HCT116 (cell line): ENCODE measurements around the gene DELE1. TPM values are rescaled to one million over a fixed set of nuclear protein-coding genes. Genes with fewer than 3 reads are reported as not detected.

Source experiments
- ATAC-seq: fragments of 200-7000 bp; cut with Tn5 transposase; 2 replicates; pipeline ENCODE4 v1.9.1; 2020; ENCODE audit warnings: mild to moderate bottlenecking, moderate library complexity
- BruUV-seq: library from RNA; stranded (reverse); fragments of 400-500 nt; replicated peaks from 2 replicates; lab custom pipeline; 2021; lab: Mats Ljungman, UMichigan
- CTCF ChIA-PET: fragments of 300-600 bp; sonication (Branson Sonifier 250); formaldehyde crosslinking; loops from one replicate; lab custom pipeline; 2021; ENCODE audit warnings: antibody characterized with exemption; lab: Charles Lee
- POLR2A ChIA-PET: fragments of 300-600, 350-600 bp; sonication (Branson Sonifier 250); formaldehyde crosslinking; loops from one replicate; lab custom pipeline; 2021; ENCODE audit warnings: antibody characterized with exemption; lab: Charles Lee
- RAD21 ChIA-PET, 2 experiments: fragments of 300-600 bp; sonication (Branson Sonifier 250); formaldehyde crosslinking; loops; one replicate each; lab custom pipeline; 2023; ENCODE audit warnings: low total read pairs in 2 of 2; ENCODE audit not compliant: uncharacterized antibody in 2 of 2, unreplicated experiment in 2 of 2, low non-redundant PET in 1 of 2; lab: Charles Lee
- DNase-seq: peaks from one replicate; pipeline ENCODE4 v3.0.0-alpha.2; 2010; ENCODE audit warnings: low read depth, low spot score
- H2AFZ ChIP-seq: fragments of 200-600 bp; shearing (Covaris generic), sonication (generic); 2 replicates; pipeline ENCODE4 v1.6.1; 2017; ENCODE audit warnings: low read depth, mixed run types, mixed read lengths, antibody characterized with exemption, low read length; ENCODE audit not compliant: poor library complexity, severe bottlenecking
- H3K27ac ChIP-seq: 2 replicates; pipeline ENCODE4 v1.5.1; 2012; ENCODE audit warnings: low read depth, low read length
- H3K27me3 ChIP-seq: fragments of 200-600 bp; sonication (generic); 2 replicates; pipeline ENCODE4 v1.6.1; 2016; ENCODE audit warnings: mixed run types, low read length, mixed read lengths; ENCODE audit not compliant: insufficient read depth
- H3K36me3 ChIP-seq, 2 experiments: fragments of 200-500 bp in 1 of 2; fragments of 200-600 bp in 1 of 2; sonication (Bioruptor generic) in 1 of 2; sonication (generic) in 1 of 2; 2 replicates each; pipeline versions ENCODE4 v1.5.1 to v1.6.1; 2014 to 2016; ENCODE audit warnings: low read length in 2 of 2, inconsistent platforms in 1 of 2, mixed read lengths in 1 of 2, mixed run types in 1 of 2; ENCODE audit not compliant: insufficient read depth in 2 of 2, control insufficient read depth in 1 of 2
- H3K4me1 ChIP-seq, 2 experiments: fragments of 200-600 bp in 1 of 2; sonication (generic) in 1 of 2; 2 replicates each; pipeline versions ENCODE4 v1.5.1 to v1.6.1; 2012 to 2017; ENCODE audit warnings: low read length in 2 of 2, inconsistent platforms in 1 of 2, mild to moderate bottlenecking in 1 of 2, mixed read lengths in 1 of 2, mixed run types in 1 of 2, moderate library complexity in 1 of 2; ENCODE audit not compliant: insufficient read depth in 2 of 2, control insufficient read depth in 1 of 2
- H3K4me2 ChIP-seq: fragments of 200-600 bp; sonication (generic); 2 replicates; pipeline ENCODE4 v1.6.1; 2017; ENCODE audit warnings: mixed run types, low read length, mixed read lengths
- H3K4me3 ChIP-seq, 2 experiments: fragments of 200-600 bp in 1 of 2; sonication (generic) in 1 of 2; replicated peaks in 1 of 2; 2 replicates each; pipeline ENCODE4 v1.5.1; 2011 to 2016; ENCODE audit warnings: low read length in 2 of 2, control low read depth in 1 of 2, low read depth in 1 of 2, mild to moderate bottlenecking in 1 of 2, mixed read lengths in 1 of 2, mixed run types in 1 of 2
- H3K79me2 ChIP-seq: fragments of 200-600 bp; sonication (generic); 2 replicates; pipeline ENCODE4 v1.6.1; 2017; ENCODE audit warnings: mild to moderate bottlenecking, mixed run types, low read length, moderate library complexity, mixed read lengths; ENCODE audit not compliant: insufficient read depth
- H3K9ac ChIP-seq: fragments of 200-600 bp; sonication (generic); 2 replicates; pipeline ENCODE4 v1.6.1; 2016; ENCODE audit warnings: low read length, mixed read lengths
- H3K9me2 ChIP-seq: fragments of 200-600 bp; sonication (generic), shearing (Covaris generic); 2 replicates; pipeline ENCODE4 v1.6.1; 2017; ENCODE audit warnings: mixed run types, mild to moderate bottlenecking, moderate library complexity; ENCODE audit not compliant: insufficient read depth
- H3K9me3 ChIP-seq, 2 experiments: fragments of 200-500 bp in 1 of 2; fragments of 200-600 bp in 1 of 2; sonication (Bioruptor generic) in 1 of 2; sonication (generic) in 1 of 2; 2 replicates each; pipeline ENCODE4 v1.6.1; 2014 to 2017; ENCODE audit warnings: low read length in 2 of 2, mixed read lengths in 2 of 2, inconsistent platforms in 1 of 2, low read depth in 1 of 2, mild to moderate bottlenecking in 1 of 2, mixed run types in 1 of 2, moderate library complexity in 1 of 2; ENCODE audit not compliant: control insufficient read depth in 1 of 2, insufficient read depth in 1 of 2
- H4K20me1 ChIP-seq: fragments of 200-600 bp; sonication (generic), shearing (Covaris generic); 2 replicates; pipeline ENCODE4 v1.6.1; 2017; ENCODE audit warnings: mixed run types, mild to moderate bottlenecking, moderate library complexity; ENCODE audit not compliant: insufficient read depth
- CEBPB ChIP-seq: IDR thresholded peaks from 2 replicates; pipeline ENCODE4 v1.6.1; 2012; ENCODE audit warnings: low read depth
- EGR1 ChIP-seq: IDR thresholded peaks from 2 replicates; pipeline ENCODE4 v1.6.1; 2012; ENCODE audit warnings: low read depth
- SIN3A ChIP-seq: IDR thresholded peaks from 2 replicates; pipeline ENCODE4 v1.6.1; 2012; ENCODE audit warnings: low read depth
- SP1 ChIP-seq: IDR thresholded peaks from 2 replicates; pipeline ENCODE4 v1.6.1; 2012; ENCODE audit warnings: low read depth
- YY1 ChIP-seq: IDR thresholded peaks from 2 replicates; pipeline ENCODE4 v1.6.1; 2011; ENCODE audit warnings: low read length, low read depth, moderate library complexity, mild to moderate bottlenecking; ENCODE audit not compliant: insufficient replicate concordance; ENCODE audit errors: extremely low read depth
- intact Hi-C: fragments of 100-400 bp; cut with micrococcal nuclease; formaldehyde crosslinking; loops from 2 replicates; pipeline ENCODE4 v1.10.0; 2022
- total RNA-seq: library from RNA; stranded (reverse); gene quantifications from one replicate; pipeline ENCODE4 v1.2.1, GENCODE V29; 2021; ENCODE audit not compliant: unreplicated experiment
- TF ChIP-seq, protein P1 (sequence below), 3 experiments: fragments of 200-600 bp in 1 of 3; sonication (generic) in 1 of 3; IDR thresholded peaks in 2 of 3; conservative IDR thresholded peaks in 1 of 3; 2 replicates each; pipeline ENCODE4 v1.5.1; 2012 to 2017; ENCODE audit warnings: low read depth in 2 of 3, low read length in 2 of 3, antibody characterized with exemption in 1 of 3, borderline replicate concordance in 1 of 3, control low read depth in 1 of 3, mild to moderate bottlenecking in 1 of 3, mixed read lengths in 1 of 3, mixed run types in 1 of 3, moderate library complexity in 1 of 3; ENCODE audit not compliant: insufficient read depth in 1 of 3
- TF ChIP-seq, protein P2 (sequence below): IDR thresholded peaks from 2 replicates; pipeline ENCODE4 v1.6.1; 2012; ENCODE audit warnings: low read depth

DELE1 gene
- total RNA-seq, 1 experiment from 2014 or later: 74.1 TPM

DNA sequence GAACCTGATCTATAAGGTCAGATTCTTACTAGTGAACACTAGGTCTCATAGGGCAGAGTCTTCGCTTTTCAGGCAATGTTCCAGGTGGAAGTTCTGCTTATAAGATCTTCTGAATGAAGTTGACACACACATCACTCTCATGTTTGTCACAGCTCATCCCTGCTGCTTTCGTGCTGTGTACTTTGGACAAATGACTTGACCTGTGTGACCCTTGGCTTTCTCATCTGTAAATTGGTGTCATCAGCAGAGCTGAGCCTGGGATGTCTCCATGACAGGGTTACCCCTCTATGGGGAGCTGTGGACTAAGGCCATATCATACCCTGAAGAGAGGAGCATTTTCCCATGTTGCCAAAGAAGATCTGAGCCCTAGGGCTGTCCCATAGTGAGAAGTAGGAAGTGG is 2.8 kb downstream of the DELE1 start:
- Histone ChIP-seq H2AFZ (no peak overlapping the region), H3K36me3 (peaks cover 31 to 55% of the 10 kb centered on the region in 2 experiments), H4K20me1 (no peaks in the 10 kb centered on the region)
- ChIA-PET RAD21 (no interaction called here), CTCF (no interaction called here)
- ATAC-seq: no peak
- no peak for TF ChIP-seq SIN3A
- no peak for TF ChIP-seq YY1
- TF ChIP-seq, protein P1, sequence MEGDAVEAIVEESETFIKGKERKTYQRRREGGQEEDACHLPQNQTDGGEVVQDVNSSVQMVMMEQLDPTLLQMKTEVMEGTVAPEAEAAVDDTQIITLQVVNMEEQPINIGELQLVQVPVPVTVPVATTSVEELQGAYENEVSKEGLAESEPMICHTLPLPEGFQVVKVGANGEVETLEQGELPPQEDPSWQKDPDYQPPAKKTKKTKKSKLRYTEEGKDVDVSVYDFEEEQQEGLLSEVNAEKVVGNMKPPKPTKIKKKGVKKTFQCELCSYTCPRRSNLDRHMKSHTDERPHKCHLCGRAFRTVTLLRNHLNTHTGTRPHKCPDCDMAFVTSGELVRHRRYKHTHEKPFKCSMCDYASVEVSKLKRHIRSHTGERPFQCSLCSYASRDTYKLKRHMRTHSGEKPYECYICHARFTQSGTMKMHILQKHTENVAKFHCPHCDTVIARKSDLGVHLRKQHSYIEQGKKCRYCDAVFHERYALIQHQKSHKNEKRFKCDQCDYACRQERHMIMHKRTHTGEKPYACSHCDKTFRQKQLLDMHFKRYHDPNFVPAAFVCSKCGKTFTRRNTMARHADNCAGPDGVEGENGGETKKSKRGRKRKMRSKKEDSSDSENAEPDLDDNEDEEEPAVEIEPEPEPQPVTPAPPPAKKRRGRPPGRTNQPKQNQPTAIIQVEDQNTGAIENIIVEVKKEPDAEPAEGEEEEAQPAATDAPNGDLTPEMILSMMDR (IDR thresholded peaks at IDR 0.05 in 2 of 3, conservative IDR thresholded peaks at IDR 0.05 in 1 of 3; ENCODE audit: borderline replicate concordance in 1 of 3, insufficient read depth in 1 of 3, low read depth in 2 of 3, low read length in 2 of 3): no peak
- TF ChIP-seq SP1: no peak
- TF ChIP-seq CEBPB: no peak
- TF ChIP-seq EGR1: no peak
- TF ChIP-seq, protein P2, sequence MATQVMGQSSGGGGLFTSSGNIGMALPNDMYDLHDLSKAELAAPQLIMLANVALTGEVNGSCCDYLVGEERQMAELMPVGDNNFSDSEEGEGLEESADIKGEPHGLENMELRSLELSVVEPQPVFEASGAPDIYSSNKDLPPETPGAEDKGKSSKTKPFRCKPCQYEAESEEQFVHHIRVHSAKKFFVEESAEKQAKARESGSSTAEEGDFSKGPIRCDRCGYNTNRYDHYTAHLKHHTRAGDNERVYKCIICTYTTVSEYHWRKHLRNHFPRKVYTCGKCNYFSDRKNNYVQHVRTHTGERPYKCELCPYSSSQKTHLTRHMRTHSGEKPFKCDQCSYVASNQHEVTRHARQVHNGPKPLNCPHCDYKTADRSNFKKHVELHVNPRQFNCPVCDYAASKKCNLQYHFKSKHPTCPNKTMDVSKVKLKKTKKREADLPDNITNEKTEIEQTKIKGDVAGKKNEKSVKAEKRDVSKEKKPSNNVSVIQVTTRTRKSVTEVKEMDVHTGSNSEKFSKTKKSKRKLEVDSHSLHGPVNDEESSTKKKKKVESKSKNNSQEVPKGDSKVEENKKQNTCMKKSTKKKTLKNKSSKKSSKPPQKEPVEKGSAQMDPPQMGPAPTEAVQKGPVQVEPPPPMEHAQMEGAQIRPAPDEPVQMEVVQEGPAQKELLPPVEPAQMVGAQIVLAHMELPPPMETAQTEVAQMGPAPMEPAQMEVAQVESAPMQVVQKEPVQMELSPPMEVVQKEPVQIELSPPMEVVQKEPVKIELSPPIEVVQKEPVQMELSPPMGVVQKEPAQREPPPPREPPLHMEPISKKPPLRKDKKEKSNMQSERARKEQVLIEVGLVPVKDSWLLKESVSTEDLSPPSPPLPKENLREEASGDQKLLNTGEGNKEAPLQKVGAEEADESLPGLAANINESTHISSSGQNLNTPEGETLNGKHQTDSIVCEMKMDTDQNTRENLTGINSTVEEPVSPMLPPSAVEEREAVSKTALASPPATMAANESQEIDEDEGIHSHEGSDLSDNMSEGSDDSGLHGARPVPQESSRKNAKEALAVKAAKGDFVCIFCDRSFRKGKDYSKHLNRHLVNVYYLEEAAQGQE: no peak
- TF ChIP-seq, all 23 proteins: peak for 0
- Histone ChIP-seq H3K9ac (no peak overlapping the region), H3K27ac (no peak overlapping the region), H3K4me3 (no peak overlapping the region), H3K4me2 (no peak overlapping the region), H3K27me3 (no peaks in the 10 kb centered on the region), H3K9me3 (no peaks in the 10 kb centered on the region), H3K4me1 (peaks cover 4 to 10% of the 10 kb centered on the region in 2 experiments; a peak in 2 of 4 replicates), H3K79me2 (peaks cover 29% of the 10 kb centered on the region), H3K9me2 (no peaks in the 10 kb centered on the region)
- no peak for DNase-seq
- POLR2A ChIA-PET: no interaction called here
- intact Hi-C loops: no loop called here
- BruUV-seq: no TSS peak
